ENCODE data around the gene ECE1. TPM values are rescaled to one million over a fixed set of nuclear protein-coding genes. Genes with fewer than 3 reads are reported as not detected.

The ECE1 gene
- total and polyA plus RNA-seq, 2 donors (not counting 1 experiment from before 2014, with no cell fraction given) = 131 to 138 TPM

DNA sequence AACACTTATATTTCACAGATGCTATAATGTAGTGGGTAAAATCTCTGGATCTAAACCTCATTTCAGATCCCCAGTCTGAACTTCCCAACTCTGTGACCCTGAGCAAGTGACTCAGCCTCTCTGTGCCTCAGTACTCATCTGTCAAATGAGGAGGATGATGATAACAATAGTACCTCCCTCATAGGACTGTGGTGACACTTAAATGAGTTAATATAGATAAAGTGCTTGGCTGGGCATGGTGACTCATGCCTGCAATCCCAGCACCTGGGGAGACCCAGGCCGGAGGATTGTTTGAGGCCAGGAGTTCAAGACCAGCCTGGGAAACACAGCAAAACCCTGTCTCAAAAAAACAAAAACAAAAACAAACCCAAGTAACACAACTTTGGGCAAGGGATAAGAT lies 4.7 kb upstream of the ECE1 start:
- no peaks in the 10 kb centered on the region for H4K20me1 ChIP-seq (ENCODE audit: control insufficient read depth, extremely low read depth, insufficient read depth, low read length)
- H3K4me2 ChIP-seq (ENCODE audit: extremely low read depth, insufficient read depth, low read length) = no peak overlapping the region
- no peak for TF ChIP-seq EZH2 (IDR thresholded peaks at IDR 0.05; ENCODE audit: low read length, missing control alignments)
- H3K27ac ChIP-seq (ENCODE audit: insufficient read depth, low read length) = no peak overlapping the region
- H3K36me3 ChIP-seq (ENCODE audit: control insufficient read depth, insufficient read depth, low read length) = no peaks in the 10 kb centered on the region
- no peak overlapping the region for H3K9ac ChIP-seq (ENCODE audit: insufficient read depth, low read length)
- no peak overlapping the region for H3K4me3 ChIP-seq (replicated peaks in 1 of 4; ENCODE audit: control extremely low read depth in 1 of 4, insufficient read depth in 1 of 4, low read depth in 3 of 4, low read length in 4 of 4)
- no peaks in the 10 kb centered on the region for H3K9me3 ChIP-seq (ENCODE audit: control insufficient read depth, insufficient read depth, low read depth, low read length)
- peaks cover 22% of the 10 kb centered on the region for H3K4me1 ChIP-seq (ENCODE audit: control insufficient read depth, extremely low read depth, insufficient read depth, low read length)
- peaks cover 31% of the 10 kb centered on the region for H3K79me2 ChIP-seq (ENCODE audit: control insufficient read depth, insufficient read depth, low read length)
- no peaks in the 10 kb centered on the region for H3K27me3 ChIP-seq (ENCODE audit: control insufficient read depth, insufficient read depth, low read length)
- no peak overlapping the region for H2AFZ ChIP-seq (ENCODE audit: low read length)
- peak in 1 of 2 donors; percentile 74 for DNase-seq (ENCODE audit: low read depth in 2 of 2)

DNA sequence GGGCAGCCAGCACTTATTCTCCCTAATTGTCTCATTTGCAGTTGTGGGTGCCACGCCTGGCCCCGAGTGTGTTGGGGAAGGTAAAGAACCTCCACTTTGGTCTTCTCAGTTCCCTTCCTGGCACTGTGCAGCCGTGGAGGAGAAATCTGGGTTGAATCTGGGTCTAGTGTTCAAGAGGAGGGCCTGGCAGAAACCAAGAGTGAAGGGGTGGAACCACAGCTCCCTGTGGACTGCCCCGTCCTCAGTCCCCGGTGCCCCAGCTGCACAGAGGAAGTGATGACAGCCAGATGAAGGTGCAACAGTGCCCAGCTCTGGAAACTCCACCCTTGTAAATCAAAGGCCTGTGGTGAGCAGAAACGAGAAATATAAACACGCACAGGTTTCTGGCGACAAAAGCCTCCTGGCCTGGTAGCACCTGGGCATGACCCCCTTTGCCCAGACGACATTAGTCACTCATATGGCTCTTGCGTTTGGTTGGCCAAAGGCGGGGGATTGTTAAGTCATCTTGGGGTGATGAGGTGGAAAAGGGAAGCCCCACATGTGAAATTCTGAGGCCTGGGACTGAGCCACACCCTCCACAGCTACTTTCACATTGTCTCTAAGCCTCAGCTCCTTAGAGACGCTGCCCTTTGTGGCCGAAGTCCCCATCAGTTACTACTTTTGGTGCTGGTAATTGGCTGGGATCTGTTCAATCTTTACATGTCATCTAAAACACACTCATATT lies 4.2 kb upstream of the ECE1 start:
- H4K20me1 ChIP-seq (ENCODE audit: control insufficient read depth, extremely low read depth, insufficient read depth, low read length) = no peaks in the 10 kb centered on the region
- no peak overlapping the region for H3K4me3 ChIP-seq (replicated peaks in 1 of 4; ENCODE audit: control extremely low read depth in 1 of 4, insufficient read depth in 1 of 4, low read depth in 3 of 4, low read length in 4 of 4)
- no peaks in the 10 kb centered on the region for H3K9me3 ChIP-seq (ENCODE audit: control insufficient read depth, insufficient read depth, low read depth, low read length)
- H3K4me1 ChIP-seq (ENCODE audit: control insufficient read depth, extremely low read depth, insufficient read depth, low read length) = peaks cover 21% of the 10 kb centered on the region
- no peak overlapping the region for H3K27ac ChIP-seq (ENCODE audit: insufficient read depth, low read length)
- H2AFZ ChIP-seq (ENCODE audit: low read length) = no peak overlapping the region
- no peak overlapping the region for H3K4me2 ChIP-seq (ENCODE audit: extremely low read depth, insufficient read depth, low read length)
- TF ChIP-seq, protein P1, sequence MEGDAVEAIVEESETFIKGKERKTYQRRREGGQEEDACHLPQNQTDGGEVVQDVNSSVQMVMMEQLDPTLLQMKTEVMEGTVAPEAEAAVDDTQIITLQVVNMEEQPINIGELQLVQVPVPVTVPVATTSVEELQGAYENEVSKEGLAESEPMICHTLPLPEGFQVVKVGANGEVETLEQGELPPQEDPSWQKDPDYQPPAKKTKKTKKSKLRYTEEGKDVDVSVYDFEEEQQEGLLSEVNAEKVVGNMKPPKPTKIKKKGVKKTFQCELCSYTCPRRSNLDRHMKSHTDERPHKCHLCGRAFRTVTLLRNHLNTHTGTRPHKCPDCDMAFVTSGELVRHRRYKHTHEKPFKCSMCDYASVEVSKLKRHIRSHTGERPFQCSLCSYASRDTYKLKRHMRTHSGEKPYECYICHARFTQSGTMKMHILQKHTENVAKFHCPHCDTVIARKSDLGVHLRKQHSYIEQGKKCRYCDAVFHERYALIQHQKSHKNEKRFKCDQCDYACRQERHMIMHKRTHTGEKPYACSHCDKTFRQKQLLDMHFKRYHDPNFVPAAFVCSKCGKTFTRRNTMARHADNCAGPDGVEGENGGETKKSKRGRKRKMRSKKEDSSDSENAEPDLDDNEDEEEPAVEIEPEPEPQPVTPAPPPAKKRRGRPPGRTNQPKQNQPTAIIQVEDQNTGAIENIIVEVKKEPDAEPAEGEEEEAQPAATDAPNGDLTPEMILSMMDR (conservative IDR thresholded peaks at IDR 0.05 in 1 of 2, IDR thresholded peaks at IDR 0.05 in 1 of 2; ENCODE audit: low read depth in 1 of 2, low read length in 2 of 2) = no peak
- TF ChIP-seq EZH2 (IDR thresholded peaks at IDR 0.05; ENCODE audit: low read length, missing control alignments) = no peak
- H3K27me3 ChIP-seq (ENCODE audit: control insufficient read depth, insufficient read depth, low read length) = no peaks in the 10 kb centered on the region
- no peak overlapping the region for H3K9ac ChIP-seq (ENCODE audit: insufficient read depth, low read length)
- peaks cover 32% of the 10 kb centered on the region for H3K79me2 ChIP-seq (ENCODE audit: control insufficient read depth, insufficient read depth, low read length)
- DNase-seq (ENCODE audit: low read depth in 2 of 2) = peak in 1 of 2 donors; percentile 31
- H3K36me3 ChIP-seq (ENCODE audit: control insufficient read depth, insufficient read depth, low read length) = no peaks in the 10 kb centered on the region

- Histone ChIP-seq H2AFZ (ENCODE audit: low read length) (no peak overlapping the region), H4K20me1 (ENCODE audit: control insufficient read depth, extremely low read depth, insufficient read depth, low read length) (no peaks in the 10 kb centered on the region), H3K9me3 (ENCODE audit: control insufficient read depth, insufficient read depth, low read depth, low read length) (no peaks in the 10 kb centered on the region), H3K4me3 (replicated peaks in 1 of 4; ENCODE audit: control extremely low read depth in 1 of 4, insufficient read depth in 1 of 4, low read depth in 3 of 4, low read length in 4 of 4) (no peak overlapping the region), H3K27ac (ENCODE audit: insufficient read depth, low read length) (no peak overlapping the region), H3K9ac (ENCODE audit: insufficient read depth, low read length) (no peak overlapping the region), H3K4me2 (ENCODE audit: extremely low read depth, insufficient read depth, low read length) (no peak overlapping the region), H3K36me3 (ENCODE audit: control insufficient read depth, insufficient read depth, low read length) (no peaks in the 10 kb centered on the region), H3K79me2 (ENCODE audit: control insufficient read depth, insufficient read depth, low read length) (peaks cover 33% of the 10 kb centered on the region), H3K27me3 (ENCODE audit: control insufficient read depth, insufficient read depth, low read length) (no peaks in the 10 kb centered on the region), H3K4me1 (ENCODE audit: control insufficient read depth, extremely low read depth, insufficient read depth, low read length) (peaks cover 23% of the 10 kb centered on the region)
- TF ChIP-seq, protein P1 (conservative IDR thresholded peaks at IDR 0.05 in 1 of 2, IDR thresholded peaks at IDR 0.05 in 1 of 2; ENCODE audit: low read depth in 1 of 2, low read length in 2 of 2) = no peak
- TF ChIP-seq EZH2 (IDR thresholded peaks at IDR 0.05; ENCODE audit: low read length, missing control alignments) = no peak
- no peak for DNase-seq (ENCODE audit: low read depth in 2 of 2)
These were observed 3.4 kb upstream of the ECE1 start for GRCh38 chr1:21293537-21294265.
